ENCODE data around the gene SCAP. TPM values are rescaled to one million over a fixed set of nuclear protein-coding genes. Genes with fewer than 3 reads are reported as not detected.

SCAP gene
- total RNA-seq, 1 donor from 2014 or later: 86.3 TPM

GRCh38 chr3:47413751-47414150 is 62.0 kb downstream of the SCAP start:
- Mint-ChIP-seq H3K9me3 (no peaks in the 10 kb centered on the region), H3K4me1 (ENCODE audit: low read depth) (no peaks in the 10 kb centered on the region)
- intact Hi-C loops (cut with micrococcal nuclease): no loop called here

GRCh38 chr3:47412842-47413520 is 62.8 kb downstream of the SCAP start:
- Mint-ChIP-seq H3K27me3 (ENCODE audit: insufficient read depth) (no peaks in the 10 kb centered on the region), H3K36me3 (ENCODE audit: low read depth) (peaks cover 25% of the 10 kb centered on the region), H3K27ac (no peak overlapping the region), H3K9me3 (no peaks in the 10 kb centered on the region), H3K4me3 (no peak overlapping the region), H3K4me1 (ENCODE audit: low read depth) (no peaks in the 10 kb centered on the region)
- intact Hi-C loops (cut with micrococcal nuclease): no loop called here
- DNase-seq (ENCODE audit: low spot score): no peak

More at GRCh38 chr3:47413751-47414150, 62.0 kb downstream of the SCAP start:
- Mint-ChIP-seq H3K36me3 (ENCODE audit: low read depth) (peaks cover 25% of the 10 kb centered on the region), H3K27me3 (ENCODE audit: insufficient read depth) (no peaks in the 10 kb centered on the region), H3K27ac (no peak overlapping the region), H3K4me3 (no peak overlapping the region)
- DNase-seq (ENCODE audit: low spot score): no peak

GRCh38 chr3:47412453-47412756 is 63.3 kb downstream of the SCAP start:
- H3K4me3 Mint-ChIP-seq: no peak overlapping the region

GRCh38 chr3:47411696-47412452 is 63.9 kb downstream of the SCAP start:
- H3K9me3 Mint-ChIP-seq: no peaks in the 10 kb centered on the region
- no peak for DNase-seq (ENCODE audit: low spot score)
- H3K4me1 Mint-ChIP-seq (ENCODE audit: low read depth): no peaks in the 10 kb centered on the region
- H3K4me3 Mint-ChIP-seq: no peak overlapping the region
- intact Hi-C loops (cut with micrococcal nuclease): no loop called here
- peaks cover 26% of the 10 kb centered on the region for H3K36me3 Mint-ChIP-seq (ENCODE audit: low read depth)
- no peak overlapping the region for H3K27ac Mint-ChIP-seq
- no peaks in the 10 kb centered on the region for H3K27me3 Mint-ChIP-seq (ENCODE audit: insufficient read depth)

More at GRCh38 chr3:47412453-47412756, 63.3 kb downstream of the SCAP start:
- Mint-ChIP-seq H3K36me3 (ENCODE audit: low read depth) (peaks cover 27% of the 10 kb centered on the region), H3K9me3 (no peaks in the 10 kb centered on the region), H3K4me1 (ENCODE audit: low read depth) (no peaks in the 10 kb centered on the region), H3K27me3 (ENCODE audit: insufficient read depth) (no peaks in the 10 kb centered on the region), H3K27ac (no peak overlapping the region)
- no peak for DNase-seq (ENCODE audit: low spot score)
- intact Hi-C loops (cut with micrococcal nuclease): no loop called here

GRCh38 chr3:47410801-47411646 is 64.7 kb downstream of the SCAP start:
- no peak overlapping the region for H3K27ac Mint-ChIP-seq
- no peaks in the 10 kb centered on the region for H3K9me3 Mint-ChIP-seq
- H3K4me3 Mint-ChIP-seq: no peak overlapping the region
- intact Hi-C loops (cut with micrococcal nuclease): no loop called here
- H3K36me3 Mint-ChIP-seq (ENCODE audit: low read depth): peaks cover 21% of the 10 kb centered on the region
- no peaks in the 10 kb centered on the region for H3K27me3 Mint-ChIP-seq (ENCODE audit: insufficient read depth)
- DNase-seq (ENCODE audit: low spot score): no peak
- no peaks in the 10 kb centered on the region for H3K4me1 Mint-ChIP-seq (ENCODE audit: low read depth)

GRCh38 chr3:47410417-47410720 is 65.4 kb downstream of the SCAP start:
- no peaks in the 10 kb centered on the region for H3K27me3 Mint-ChIP-seq (ENCODE audit: insufficient read depth)
- H3K4me3 Mint-ChIP-seq: no peak overlapping the region
- H3K36me3 Mint-ChIP-seq (ENCODE audit: low read depth): peaks cover 19% of the 10 kb centered on the region
- intact Hi-C loops (cut with micrococcal nuclease): no loop called here
- no peak for DNase-seq (ENCODE audit: low spot score)
- H3K9me3 Mint-ChIP-seq: no peaks in the 10 kb centered on the region
- H3K27ac Mint-ChIP-seq: no peak overlapping the region
- no peaks in the 10 kb centered on the region for H3K4me1 Mint-ChIP-seq (ENCODE audit: low read depth)

- no peak for DNase-seq (ENCODE audit: low spot score)
- Mint-ChIP-seq H3K9me3 (no peaks in the 10 kb centered on the region), H3K36me3 (ENCODE audit: low read depth) (peaks cover 14% of the 10 kb centered on the region), H3K4me3 (no peak overlapping the region), H3K4me1 (ENCODE audit: low read depth) (no peaks in the 10 kb centered on the region), H3K27ac (no peak overlapping the region), H3K27me3 (ENCODE audit: insufficient read depth) (no peaks in the 10 kb centered on the region)
- intact Hi-C loops (cut with micrococcal nuclease): no loop called here
These were observed 65.9 kb downstream of the SCAP start for GRCh38 chr3:47409688-47410416.

GRCh38 chr3:47409284-47409683 is 66.5 kb downstream of the SCAP start:
- no peaks in the 10 kb centered on the region for H3K27me3 Mint-ChIP-seq (ENCODE audit: insufficient read depth)
- no peaks in the 10 kb centered on the region for H3K9me3 Mint-ChIP-seq
- no peak for DNase-seq (ENCODE audit: low spot score)
- H3K4me3 Mint-ChIP-seq: no peak overlapping the region
- peaks cover 13% of the 10 kb centered on the region for H3K36me3 Mint-ChIP-seq (ENCODE audit: low read depth)
- H3K4me1 Mint-ChIP-seq (ENCODE audit: low read depth): no peaks in the 10 kb centered on the region
- H3K27ac Mint-ChIP-seq: no peak overlapping the region
- intact Hi-C loops (cut with micrococcal nuclease): no loop called here

- H3K4me1 Mint-ChIP-seq (ENCODE audit: low read depth): no peaks in the 10 kb centered on the region
- intact Hi-C loops (cut with micrococcal nuclease): no loop called here
- no peak for DNase-seq (ENCODE audit: low spot score)
- peaks cover 13% of the 10 kb centered on the region for H3K36me3 Mint-ChIP-seq (ENCODE audit: low read depth)
- H3K27me3 Mint-ChIP-seq (ENCODE audit: insufficient read depth): no peaks in the 10 kb centered on the region
- no peaks in the 10 kb centered on the region for H3K9me3 Mint-ChIP-seq
- no peak overlapping the region for H3K4me3 Mint-ChIP-seq
- H3K27ac Mint-ChIP-seq: no peak overlapping the region
These were observed 66.9 kb downstream of the SCAP start for GRCh38 chr3:47408839-47409229.

- Mint-ChIP-seq H3K9me3 (no peaks in the 10 kb centered on the region), H3K36me3 (ENCODE audit: low read depth) (peaks cover 9% of the 10 kb centered on the region), H3K4me3 (no peak overlapping the region), H3K4me1 (ENCODE audit: low read depth) (no peaks in the 10 kb centered on the region), H3K27me3 (ENCODE audit: insufficient read depth) (no peaks in the 10 kb centered on the region), H3K27ac (no peak overlapping the region)
- DNase-seq (ENCODE audit: low spot score): no peak
- intact Hi-C loops (cut with micrococcal nuclease): no loop called here
These were observed 67.6 kb downstream of the SCAP start for GRCh38 chr3:47407896-47408838.

- Mint-ChIP-seq H3K4me3 (no peak overlapping the region), H3K27ac (no peak overlapping the region), H3K9me3 (no peaks in the 10 kb centered on the region), H3K4me1 (ENCODE audit: low read depth) (no peaks in the 10 kb centered on the region), H3K27me3 (ENCODE audit: insufficient read depth) (no peaks in the 10 kb centered on the region), H3K36me3 (ENCODE audit: low read depth) (peaks cover 6% of the 10 kb centered on the region)
- DNase-seq (ENCODE audit: low spot score): no peak
- intact Hi-C loops (cut with micrococcal nuclease): no loop called here
These were observed 68.5 kb downstream of the SCAP start for GRCh38 chr3:47407237-47407636.

- peaks cover 6% of the 10 kb centered on the region for H3K36me3 Mint-ChIP-seq (ENCODE audit: low read depth)
- no peaks in the 10 kb centered on the region for H3K4me1 Mint-ChIP-seq (ENCODE audit: low read depth)
- no peak for DNase-seq (ENCODE audit: low spot score)
- H3K27ac Mint-ChIP-seq: no peak overlapping the region
- no peaks in the 10 kb centered on the region for H3K27me3 Mint-ChIP-seq (ENCODE audit: insufficient read depth)
- no peaks in the 10 kb centered on the region for H3K9me3 Mint-ChIP-seq
- intact Hi-C loops (cut with micrococcal nuclease): no loop called here
- H3K4me3 Mint-ChIP-seq: no peak overlapping the region
These were observed 69.0 kb downstream of the SCAP start for GRCh38 chr3:47406762-47407149.
